WERI-Rb-1 (cell line): Measurements from ENCODE around the gene LIN28A.

Experiments used
- DNase-seq: peaks from one replicate; pipeline ENCODE4 v3.0.0-alpha.2; 2020
- H3K27ac ChIP-seq: fragments of 250-450 bp; sonication (Bioruptor Pico); 2 replicates; pipeline ENCODE4 v1.5.1; 2020; ENCODE audit warnings: mild to moderate bottlenecking, moderate library complexity
- H3K27me3 ChIP-seq: fragments of 250-450 bp; sonication (Bioruptor Pico); 2 replicates; pipeline ENCODE4 v1.5.1; 2021; ENCODE audit warnings: mild to moderate bottlenecking, low read depth, moderate library complexity; ENCODE audit not compliant: insufficient read depth, severe bottlenecking
- H3K36me3 ChIP-seq: fragments of 250-450 bp; sonication (Bioruptor Pico); 2 replicates; pipeline ENCODE4 v1.5.1; 2020; ENCODE audit warnings: mild to moderate bottlenecking, moderate library complexity
- H3K4me3 ChIP-seq: 2 replicates; pipeline ENCODE4 v1.5.1; 2011; ENCODE audit warnings: low read depth, mild to moderate bottlenecking, control low read depth, low read length
- H3K9me3 ChIP-seq: fragments of 250-450 bp; sonication (Bioruptor Pico); 2 replicates; pipeline ENCODE4 v1.5.1; 2021; ENCODE audit warnings: mild to moderate bottlenecking, moderate library complexity; ENCODE audit not compliant: severe bottlenecking
- TF ChIP-seq, protein P1 (sequence below): IDR thresholded peaks from 2 replicates; pipeline ENCODE4 v1.5.1; 2011; ENCODE audit warnings: low read depth, mild to moderate bottlenecking, control low read depth, inconsistent platforms, low read length

The LIN28A gene

DNA sequence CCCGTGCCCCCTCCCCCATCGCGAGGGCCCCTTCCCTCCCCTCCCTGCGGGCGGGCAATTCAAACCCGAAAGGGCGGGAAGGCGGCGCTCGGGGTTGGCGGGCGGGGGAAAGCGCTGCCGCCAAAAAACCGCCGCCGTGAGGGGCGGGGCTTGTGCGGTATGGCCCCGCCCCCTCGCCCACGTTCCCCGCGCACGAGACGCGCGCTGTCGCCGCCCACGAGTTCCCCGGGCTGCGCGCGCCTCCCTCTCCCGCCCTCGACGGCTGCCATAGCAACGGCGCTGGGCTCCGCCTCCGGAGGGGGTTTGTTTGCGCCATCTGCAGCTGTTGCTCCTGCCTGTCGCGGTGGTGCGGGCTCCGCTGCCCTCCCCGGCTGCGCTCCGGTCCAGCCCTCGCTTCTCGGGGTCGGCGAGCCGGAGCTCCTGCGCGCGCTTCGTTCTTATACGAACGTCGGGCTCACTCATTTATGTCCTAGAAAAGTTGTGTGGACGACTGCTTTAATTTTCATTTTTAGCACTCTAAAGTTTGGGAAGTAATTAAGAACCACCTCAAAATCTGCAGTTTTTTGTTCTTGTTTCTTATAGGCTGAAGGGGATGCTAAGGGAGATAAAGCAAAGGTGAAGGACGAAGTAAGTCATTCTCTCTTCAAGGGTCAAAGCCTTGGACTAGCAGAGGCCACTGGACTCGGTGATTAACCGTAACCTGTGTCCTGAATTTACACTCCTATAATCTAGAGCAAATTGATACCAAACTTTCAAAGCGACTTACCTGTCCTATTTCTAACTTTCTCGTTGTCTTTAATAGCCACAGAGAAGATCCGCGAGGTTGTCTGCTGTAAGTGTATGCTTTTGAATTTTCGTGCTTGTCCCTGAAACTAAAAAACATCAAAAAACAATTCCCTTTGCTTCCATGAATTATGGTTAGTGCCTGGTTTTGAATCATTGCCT is 62.6 kb downstream of the LIN28A start:
- Histone ChIP-seq H3K27ac (peak overlapping the region; percentile 100), H3K36me3 (peaks cover 75% of the 10 kb centered on the region), H3K27me3 (no peaks in the 10 kb centered on the region), H3K4me3 (peak overlapping the region; percentile 92), H3K9me3 (no peaks in the 10 kb centered on the region)
- DNase-seq, result peak; percentile 93
- TF ChIP-seq, protein P1, sequence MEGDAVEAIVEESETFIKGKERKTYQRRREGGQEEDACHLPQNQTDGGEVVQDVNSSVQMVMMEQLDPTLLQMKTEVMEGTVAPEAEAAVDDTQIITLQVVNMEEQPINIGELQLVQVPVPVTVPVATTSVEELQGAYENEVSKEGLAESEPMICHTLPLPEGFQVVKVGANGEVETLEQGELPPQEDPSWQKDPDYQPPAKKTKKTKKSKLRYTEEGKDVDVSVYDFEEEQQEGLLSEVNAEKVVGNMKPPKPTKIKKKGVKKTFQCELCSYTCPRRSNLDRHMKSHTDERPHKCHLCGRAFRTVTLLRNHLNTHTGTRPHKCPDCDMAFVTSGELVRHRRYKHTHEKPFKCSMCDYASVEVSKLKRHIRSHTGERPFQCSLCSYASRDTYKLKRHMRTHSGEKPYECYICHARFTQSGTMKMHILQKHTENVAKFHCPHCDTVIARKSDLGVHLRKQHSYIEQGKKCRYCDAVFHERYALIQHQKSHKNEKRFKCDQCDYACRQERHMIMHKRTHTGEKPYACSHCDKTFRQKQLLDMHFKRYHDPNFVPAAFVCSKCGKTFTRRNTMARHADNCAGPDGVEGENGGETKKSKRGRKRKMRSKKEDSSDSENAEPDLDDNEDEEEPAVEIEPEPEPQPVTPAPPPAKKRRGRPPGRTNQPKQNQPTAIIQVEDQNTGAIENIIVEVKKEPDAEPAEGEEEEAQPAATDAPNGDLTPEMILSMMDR, result no peak

- Histone ChIP-seq H3K36me3 (peaks cover 77% of the 10 kb centered on the region), H3K9me3 (no peaks in the 10 kb centered on the region), H3K27me3 (no peaks in the 10 kb centered on the region), H3K27ac (no peak overlapping the region), H3K4me3 (peak overlapping the region; percentile 92)
- DNase-seq, result no peak
- TF ChIP-seq, protein P1, result no peak
Observed at GRCh38 chr1:26474818-26475217, 64.2 kb downstream of the LIN28A start.

- H3K4me3 ChIP-seq, result no peak overlapping the region
- no peaks in the 10 kb centered on the region for H3K27me3 ChIP-seq
- H3K36me3 ChIP-seq, result peaks cover 75% of the 10 kb centered on the region
- DNase-seq, result no peak
- TF ChIP-seq, protein P1, result no peak
- no peaks in the 10 kb centered on the region for H3K9me3 ChIP-seq
- H3K27ac ChIP-seq, result no peak overlapping the region
Observed at GRCh38 chr1:26475989-26476388, 65.4 kb downstream of the LIN28A start.

- no peak for DNase-seq
- TF ChIP-seq, protein P1, result no peak
- Histone ChIP-seq H3K27me3 (no peaks in the 10 kb centered on the region), H3K4me3 (no peak overlapping the region), H3K36me3 (peaks cover 73% of the 10 kb centered on the region), H3K9me3 (no peaks in the 10 kb centered on the region), H3K27ac (peak overlapping the region; percentile 6; the same call in 1 of the 2 replicates)
Observed at GRCh38 chr1:26476958-26477357, 66.3 kb downstream of the LIN28A start.

GRCh38 chr1:26477446-26478152 is 67.0 kb downstream of the LIN28A start:
- no peak overlapping the region for H3K27ac ChIP-seq
- DNase-seq, result no peak
- peaks cover 71% of the 10 kb centered on the region for H3K36me3 ChIP-seq

More at GRCh38 chr1:26477446-26478152, 67.0 kb downstream of the LIN28A start:
- Histone ChIP-seq H3K9me3 (no peaks in the 10 kb centered on the region), H3K4me3 (no peak overlapping the region), H3K27me3 (no peaks in the 10 kb centered on the region)
- TF ChIP-seq, protein P1, result no peak
